ENCODE measurements around the gene STMN3. TPM values are rescaled to one million over a fixed set of nuclear protein-coding genes. Genes with fewer than 3 reads are reported as not detected.

STMN3 gene
- total and polyA plus RNA-seq, 11 donors = 2.9 to 15.6 (median 5.2) TPM

DNA sequence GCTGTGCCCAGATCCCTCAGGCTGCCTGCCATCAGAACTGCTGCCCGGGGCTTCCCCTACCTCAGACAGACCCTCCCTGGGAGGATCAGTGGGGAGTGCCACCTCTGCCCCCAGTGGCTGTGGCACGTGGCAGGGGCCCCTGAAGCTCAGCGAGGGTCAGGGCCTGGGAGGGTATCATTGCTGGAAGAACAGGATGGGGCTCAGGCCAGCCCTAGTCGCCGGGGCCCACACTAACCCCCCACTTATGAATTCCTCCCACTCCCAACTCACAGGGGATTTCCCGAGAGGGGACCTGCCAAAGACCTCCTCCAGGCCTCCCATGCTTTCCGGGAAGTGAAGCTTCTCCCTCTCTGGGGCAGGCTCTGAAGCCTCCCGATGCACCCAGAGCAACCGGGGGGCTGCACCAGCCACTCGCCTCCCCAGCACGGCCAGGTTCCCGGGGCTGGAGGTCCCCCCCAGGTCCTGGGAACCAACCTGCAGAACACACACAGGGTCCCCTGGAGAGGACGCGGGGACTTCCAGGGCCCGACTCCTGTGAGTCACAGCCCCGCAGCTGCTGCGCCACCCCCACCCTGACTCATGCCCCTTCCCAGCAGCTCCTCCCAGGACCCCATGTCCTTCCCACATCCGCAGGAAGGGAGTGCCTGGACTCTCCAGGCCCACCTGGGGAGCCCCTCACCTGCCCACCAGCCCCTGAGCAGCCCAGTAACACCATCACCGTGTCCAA is 45.7 kb upstream of the STMN3 start:
- peaks cover 0 to 47% (median 25%) of the 10 kb centered on the region in 9 donors for H3K36me3 ChIP-seq
- DNase-seq (peak in 4 of 5 donors; percentile 44 to 89 (median 68)), ATAC-seq (peak in 3 of 4 donors; percentile 15 to 68 (median 55))
- no peaks in the 10 kb centered on the region for H3K9me3 ChIP-seq
- H3K27ac ChIP-seq = peak overlapping the region in 11 of 12 donors; percentile 21 to 89 (median 50)
- no peaks in the 10 kb centered on the region for H3K27me3 ChIP-seq
- no peak overlapping the region for H3K4me3 ChIP-seq
- intact Hi-C loops (cut with DNase I) = loop anchor here in 1 of 10 donors (10.0 kb wide), 1 partner anchor 276 kb away; the partner anchor contains the start of gene SAMD10
- H3K4me1 ChIP-seq = peaks cover 11 to 52% (median 38%) of the 10 kb centered on the region in 12 donors
- no peak for TF ChIP-seq CTCF (IDR thresholded peaks at IDR 0.05)
- TF ChIP-seq POLR2A (IDR thresholded peaks at IDR 0.05) = no peak
- WGBS, 4 donors = 29 to 49% (median 40%) methylated on average over 4 to 19 of the region's 19 CpGs

GRCh38 chr20:63697868-63698545 is 44.8 kb upstream of the STMN3 start:
- Histone ChIP-seq H3K4me1 (peaks cover 11 to 52% (median 38%) of the 10 kb centered on the region in 12 donors), H3K4me3 (peak overlapping the region in 1 of 12 donors; percentile 43), H3K27me3 (no peaks in the 10 kb centered on the region), H3K36me3 (peaks cover 0 to 45% (median 20%) of the 10 kb centered on the region in 9 donors), H3K9me3 (no peaks in the 10 kb centered on the region), H3K27ac (peak overlapping the region in 3 of 12 donors; percentile 60 to 89 (median 79))
- DNase-seq (peak in 1 of 5 donors; percentile 26), ATAC-seq (no peak)
- intact Hi-C loops (cut with DNase I) = loop anchor here in 1 of 10 donors (10.0 kb wide), 1 partner anchor 277 kb away; the partner anchor contains the start of gene SAMD10
- WGBS, 4 donors = 81 to 85% (median 83%) methylated on average over 35 to 40 of the region's 40 CpGs
- no peak for TF ChIP-seq POLR2A (IDR thresholded peaks at IDR 0.05)
- TF ChIP-seq CTCF (IDR thresholded peaks at IDR 0.05) = no peak

- intact Hi-C loops (cut with DNase I) = loop anchor here in 1 of 10 donors (10.0 kb wide), 1 partner anchor 277 kb away; the partner anchor contains the start of gene SAMD10
Observed at GRCh38 chr20:63697357-63697867, 44.2 kb upstream of the STMN3 start.

More at GRCh38 chr20:63697357-63697867, 44.2 kb upstream of the STMN3 start:
- H3K4me3 ChIP-seq = peak overlapping the region in 1 of 12 donors; percentile 43
- H3K36me3 ChIP-seq = peaks cover 0 to 45% (median 20%) of the 10 kb centered on the region in 9 donors
- TF ChIP-seq CTCF (IDR thresholded peaks at IDR 0.05) = no peak
- DNase-seq = peak in 1 of 5 donors; percentile 29
- H3K27me3 ChIP-seq = no peaks in the 10 kb centered on the region
- peaks cover 11 to 55% (median 38%) of the 10 kb centered on the region in 12 donors for H3K4me1 ChIP-seq
- H3K27ac ChIP-seq = peak overlapping the region in 3 of 12 donors; percentile 78 to 89 (median 79)
- ATAC-seq = peak in 1 of 4 donors; percentile 0
- no peaks in the 10 kb centered on the region for H3K9me3 ChIP-seq
- 59 to 62% (median 61%) methylated on average over 6 to 7 of the region's 7 CpGs for WGBS, 4 donors
